Body of pancreas (tissue), 4 donors: ENCODE results near the gene CPEB4.

Experiments
- CTCF ChIP-seq, 7 experiments: fragments of 450-650 bp in 4 of 7; fragments of 200-600 bp in 3 of 7; sonication (generic) in 3 of 7; IDR thresholded peaks; one replicate each; pipeline ENCODE4 v1.5.1; 2016 to 2019; ENCODE audit warnings: antibody characterized with exemption in 7 of 7
- POLR2A ChIP-seq, 3 donors: fragments of 450-650 bp; IDR thresholded peaks; one replicate each; pipeline ENCODE4 v1.6.1; 2016; ENCODE audit warnings: antibody characterized with exemption in 3 of 3, mild to moderate bottlenecking in 2 of 3

GRCh38 chr5:173916233-173916632, 28.1 kb downstream of the CPEB4 start:
- no peak for TF ChIP-seq CTCF (IDR thresholded peaks at IDR 0.05)
- TF ChIP-seq POLR2A (IDR thresholded peaks at IDR 0.05), result no peak
